ENCODE results near the gene RGS10.

Gene RGS10

GRCh38 chr10:119454990-119455389, 87.5 kb downstream of the RGS10 start:
- DNase-seq = no peak
- Histone ChIP-seq H3K27ac (no peak overlapping the region), H3K36me3 (peaks cover 7% of the 10 kb centered on the region), H3K4me3 (ENCODE audit: low read depth, low read length) (no peak overlapping the region), H3K27me3 (ENCODE audit: insufficient read depth, low read depth, severe bottlenecking) (no peaks in the 10 kb centered on the region), H3K9me3 (ENCODE audit: severe bottlenecking) (no peaks in the 10 kb centered on the region)
- no peak for TF ChIP-seq CTCF (IDR thresholded peaks at IDR 0.05; ENCODE audit: low read depth, low read length)

GRCh38 chr10:119454316-119454715, 88.2 kb downstream of the RGS10 start:
- no peak for DNase-seq
- TF ChIP-seq CTCF (IDR thresholded peaks at IDR 0.05; ENCODE audit: low read depth, low read length) = no peak
- Histone ChIP-seq H3K9me3 (ENCODE audit: severe bottlenecking) (no peaks in the 10 kb centered on the region), H3K4me3 (ENCODE audit: low read depth, low read length) (no peak overlapping the region), H3K36me3 (peaks cover 7% of the 10 kb centered on the region), H3K27ac (no peak overlapping the region), H3K27me3 (ENCODE audit: insufficient read depth, low read depth, severe bottlenecking) (no peaks in the 10 kb centered on the region)

GRCh38 chr10:119453313-119453712, 89.2 kb downstream of the RGS10 start:
- H3K27me3 ChIP-seq (ENCODE audit: insufficient read depth, low read depth, severe bottlenecking) = no peaks in the 10 kb centered on the region
- H3K9me3 ChIP-seq (ENCODE audit: severe bottlenecking) = no peaks in the 10 kb centered on the region
- DNase-seq = no peak
- H3K36me3 ChIP-seq = peaks cover 14% of the 10 kb centered on the region
- no peak for TF ChIP-seq CTCF (IDR thresholded peaks at IDR 0.05; ENCODE audit: low read depth, low read length)
- H3K27ac ChIP-seq = no peak overlapping the region
- no peak overlapping the region for H3K4me3 ChIP-seq (ENCODE audit: low read depth, low read length)

GRCh38 chr10:119452396-119452795, 90.1 kb downstream of the RGS10 start:
- Histone ChIP-seq H3K9me3 (ENCODE audit: severe bottlenecking) (no peaks in the 10 kb centered on the region), H3K27me3 (ENCODE audit: insufficient read depth, low read depth, severe bottlenecking) (no peaks in the 10 kb centered on the region), H3K36me3 (peaks cover 21% of the 10 kb centered on the region), H3K4me3 (ENCODE audit: low read depth, low read length) (no peak overlapping the region), H3K27ac (no peak overlapping the region)
- DNase-seq = no peak
- no peak for TF ChIP-seq CTCF (IDR thresholded peaks at IDR 0.05; ENCODE audit: low read depth, low read length)

- Histone ChIP-seq H3K9me3 (ENCODE audit: severe bottlenecking) (no peaks in the 10 kb centered on the region), H3K27me3 (ENCODE audit: insufficient read depth, low read depth, severe bottlenecking) (no peaks in the 10 kb centered on the region), H3K4me3 (ENCODE audit: low read depth, low read length) (no peak overlapping the region), H3K36me3 (peaks cover 25% of the 10 kb centered on the region), H3K27ac (no peak overlapping the region)
- TF ChIP-seq CTCF (IDR thresholded peaks at IDR 0.05; ENCODE audit: low read depth, low read length) = no peak
- DNase-seq = no peak
These were observed 91.1 kb downstream of the RGS10 start for GRCh38 chr10:119451300-119451896.

Measured in WERI-Rb-1 (cell line).